HG02571 (cell line): ENCODE data around the gene CDH22.

Source experiments
- ATAC-seq: cut with Tn5 transposase; IDR thresholded peaks from one replicate; pipeline ENCODE4 v1.9.1; 2021; ENCODE audit warnings: mild to moderate bottlenecking, moderate library complexity; ENCODE audit not compliant: unreplicated experiment

The CDH22 gene

DNA sequence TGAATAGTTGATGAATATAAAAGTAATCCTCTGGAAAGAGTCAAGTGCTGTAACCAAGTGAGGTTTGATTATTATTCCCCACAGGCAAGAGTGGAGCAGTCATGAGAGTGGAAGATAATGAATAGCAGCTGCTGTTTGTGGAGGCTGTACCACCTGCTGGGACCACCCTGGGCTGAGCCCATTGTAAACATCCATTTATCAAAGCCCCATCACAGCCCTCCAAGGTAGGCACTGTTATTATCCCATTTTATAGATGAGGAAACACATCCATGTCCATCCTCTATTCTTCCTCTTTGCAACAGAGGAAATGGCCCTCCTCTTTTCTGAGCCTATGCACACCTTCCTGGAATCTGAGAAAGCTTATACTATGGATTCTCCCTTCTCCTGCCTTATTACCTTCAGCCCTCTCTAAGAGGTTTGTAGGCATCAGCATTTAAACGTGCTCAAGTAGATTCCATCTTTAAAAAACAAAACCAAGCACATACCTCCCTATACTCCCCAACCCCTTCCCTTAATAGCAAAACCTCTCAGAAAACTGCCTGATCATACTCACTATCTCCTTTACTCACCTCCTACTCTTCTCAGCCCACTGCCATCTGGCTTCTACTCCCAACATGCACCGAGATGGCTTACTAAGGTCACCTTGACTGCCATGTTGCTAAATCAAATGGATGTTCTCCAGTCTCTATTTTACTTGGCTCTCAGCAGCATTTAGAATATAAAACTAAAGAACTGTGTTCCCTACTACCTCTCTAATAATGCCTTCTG is 37.1 kb downstream of the CDH22 start:
- no peak for ATAC-seq

DNA sequence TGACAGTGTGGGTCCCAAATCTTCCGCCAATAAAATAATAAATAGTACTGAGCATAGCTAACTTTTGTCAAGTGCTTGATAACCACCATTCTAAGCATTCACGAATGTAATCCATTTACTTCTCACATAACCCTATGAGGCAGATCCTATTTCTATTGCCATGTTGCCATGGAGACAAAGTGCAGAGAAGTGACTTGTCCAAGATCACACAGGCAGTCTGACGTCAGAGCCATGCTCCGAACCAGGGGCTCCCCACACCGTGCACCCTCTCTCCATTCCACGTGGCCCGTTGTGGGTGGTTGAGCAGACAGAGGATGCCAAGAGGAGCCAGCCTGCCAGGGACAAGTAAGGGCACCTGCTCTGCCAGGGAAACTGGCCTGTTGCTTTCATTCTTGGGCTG is 38.9 kb downstream of the CDH22 start:
- ATAC-seq, result no peak

DNA sequence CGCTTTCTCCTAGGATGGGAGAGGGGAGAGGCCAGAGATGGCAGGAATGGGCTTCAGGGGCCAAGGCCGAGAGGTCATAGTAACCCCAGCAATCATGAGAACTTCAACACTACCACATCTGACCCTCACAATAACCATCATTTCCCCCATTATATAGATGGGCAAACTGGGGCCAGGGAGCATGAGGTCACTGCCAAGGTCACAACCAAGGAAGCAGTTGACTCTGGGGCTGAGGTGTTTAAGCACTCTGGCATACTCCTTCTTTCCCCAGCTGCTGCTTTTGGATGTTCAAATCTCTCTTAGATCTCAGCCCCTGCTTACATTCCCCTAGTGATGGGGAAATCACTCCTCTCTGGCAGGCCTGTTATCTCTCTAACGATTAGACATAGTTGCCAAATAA is 39.6 kb downstream of the CDH22 start:
- no peak for ATAC-seq

DNA sequence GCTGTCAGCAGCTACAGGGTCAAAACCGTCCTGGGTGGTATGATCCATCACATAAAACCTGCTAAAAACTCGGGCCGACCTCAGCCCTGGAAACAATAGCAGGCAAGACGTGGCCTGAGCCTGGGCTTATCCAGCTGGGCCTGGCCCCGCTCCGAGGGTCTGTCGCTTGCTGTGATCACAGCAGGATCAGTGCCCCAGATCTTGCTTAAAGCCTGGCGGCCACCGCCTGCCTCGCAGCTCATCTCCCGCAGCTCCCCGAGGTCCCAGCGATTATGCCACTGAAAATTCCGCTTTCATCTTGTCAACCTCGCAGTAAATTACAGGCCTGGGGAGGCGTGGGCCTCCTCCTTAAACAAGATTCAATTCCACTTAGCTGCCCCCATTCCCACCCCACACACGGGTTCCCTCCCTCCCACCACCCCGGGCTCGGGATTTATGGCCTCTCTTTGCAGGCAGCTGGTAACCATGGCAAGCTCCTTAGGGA is 40.1 kb downstream of the CDH22 start:
- no peak for ATAC-seq

DNA sequence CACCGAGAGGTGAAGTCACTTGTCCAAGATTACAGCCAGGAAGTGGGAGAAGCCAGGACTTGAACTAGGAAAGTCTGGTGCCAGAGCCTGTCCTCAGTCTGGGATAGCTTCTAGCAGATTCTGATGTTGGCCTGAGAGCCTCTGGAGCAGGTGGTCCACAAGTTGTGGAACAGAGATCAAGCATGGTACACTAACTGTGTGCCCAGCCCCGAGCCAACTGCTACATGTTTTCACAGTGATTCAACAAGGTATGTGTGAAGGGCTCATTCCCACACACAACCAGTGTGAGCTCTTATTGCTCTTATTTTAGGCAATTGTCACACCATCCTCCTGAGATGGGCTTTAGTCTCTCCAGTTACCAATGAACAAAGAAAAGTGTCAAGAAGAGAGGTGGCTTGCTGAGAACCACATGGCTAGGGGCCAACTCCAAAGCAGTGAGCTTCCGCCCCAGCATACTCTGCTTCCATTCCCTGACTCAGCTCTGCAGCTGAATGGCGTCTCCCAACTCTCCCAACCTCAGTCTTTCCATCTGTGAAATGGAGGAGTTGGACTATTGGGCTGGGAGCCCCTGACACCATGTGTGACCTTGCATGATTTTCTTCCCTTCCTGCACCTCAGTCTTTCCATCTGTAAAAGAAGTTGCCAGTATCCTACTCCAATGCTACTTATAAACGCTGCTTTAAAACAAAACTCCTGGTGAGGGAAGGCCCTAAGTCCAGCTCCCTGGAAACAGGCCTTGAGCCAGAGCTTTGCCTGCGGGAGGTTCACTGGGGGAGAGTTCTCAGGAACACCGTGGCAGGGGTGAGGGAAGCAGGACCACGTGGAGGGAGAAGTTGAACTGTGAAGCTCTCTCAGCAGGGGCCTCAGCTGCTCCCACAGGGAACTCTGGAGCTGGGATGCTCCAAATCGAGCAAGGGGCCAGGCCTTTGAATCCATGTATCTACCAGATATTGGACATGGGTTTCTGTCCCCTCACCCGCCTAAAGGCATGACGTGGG is 40.9 kb downstream of the CDH22 start:
- ATAC-seq, result no peak

DNA sequence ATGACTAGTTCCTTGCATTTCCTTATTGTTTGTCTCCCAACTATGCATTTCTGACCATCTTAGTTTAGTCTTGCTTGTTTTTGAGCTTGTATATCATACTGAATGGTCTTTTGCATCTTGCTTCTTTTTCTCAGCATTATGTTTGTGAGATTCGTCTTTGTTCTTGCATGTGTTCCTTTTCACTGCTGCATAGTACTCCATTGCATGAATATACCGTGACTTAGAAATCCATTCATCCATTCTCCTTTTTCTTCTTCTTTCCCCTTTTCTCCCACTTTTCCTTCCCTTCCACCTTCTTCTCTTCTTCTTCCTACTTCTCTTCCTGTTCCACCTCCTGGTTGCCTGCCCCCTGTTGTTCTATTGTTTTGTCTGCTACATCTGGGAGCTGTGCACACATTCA is 42.8 kb downstream of the CDH22 start:
- no peak for ATAC-seq

DNA sequence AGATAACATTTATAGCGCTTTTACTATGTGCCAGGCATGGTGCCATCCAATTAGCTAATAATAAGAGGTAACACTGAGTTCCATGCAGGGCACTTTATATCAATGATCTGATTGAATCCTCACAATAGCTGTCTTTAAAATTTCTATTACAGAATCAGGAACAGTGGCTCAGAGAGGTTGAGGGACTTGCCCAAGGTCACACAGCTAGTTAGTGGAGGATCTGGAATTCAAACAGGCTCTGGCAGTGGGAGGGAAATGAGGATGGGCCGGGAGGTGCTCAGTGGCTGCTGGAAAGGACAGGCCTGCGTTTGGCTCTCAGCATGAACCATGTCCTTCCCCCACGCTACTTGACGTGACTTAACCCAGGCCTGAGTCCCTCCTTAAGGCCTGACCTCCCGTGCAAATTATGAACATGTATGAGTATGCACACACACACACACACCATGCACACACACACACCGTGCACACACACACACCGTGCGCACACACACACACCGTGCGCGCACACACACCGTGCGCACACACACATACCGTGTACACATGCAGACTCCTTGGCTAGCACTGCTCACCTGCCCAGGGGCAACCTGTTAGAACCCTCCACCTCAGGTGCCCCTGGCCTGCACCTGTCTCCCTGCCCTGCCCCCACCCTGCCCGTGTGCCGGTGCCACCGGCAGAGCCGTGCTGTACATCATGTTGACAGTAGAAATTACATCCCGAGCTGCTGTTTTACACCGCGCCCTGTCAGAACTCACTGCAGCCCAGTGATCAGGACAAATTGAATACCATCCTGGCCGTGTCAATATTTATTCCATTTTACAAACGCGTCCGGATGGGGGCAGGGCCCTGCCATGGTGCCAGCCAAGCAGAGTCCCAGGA is 43.7 kb downstream of the CDH22 start:
- no peak for ATAC-seq

DNA sequence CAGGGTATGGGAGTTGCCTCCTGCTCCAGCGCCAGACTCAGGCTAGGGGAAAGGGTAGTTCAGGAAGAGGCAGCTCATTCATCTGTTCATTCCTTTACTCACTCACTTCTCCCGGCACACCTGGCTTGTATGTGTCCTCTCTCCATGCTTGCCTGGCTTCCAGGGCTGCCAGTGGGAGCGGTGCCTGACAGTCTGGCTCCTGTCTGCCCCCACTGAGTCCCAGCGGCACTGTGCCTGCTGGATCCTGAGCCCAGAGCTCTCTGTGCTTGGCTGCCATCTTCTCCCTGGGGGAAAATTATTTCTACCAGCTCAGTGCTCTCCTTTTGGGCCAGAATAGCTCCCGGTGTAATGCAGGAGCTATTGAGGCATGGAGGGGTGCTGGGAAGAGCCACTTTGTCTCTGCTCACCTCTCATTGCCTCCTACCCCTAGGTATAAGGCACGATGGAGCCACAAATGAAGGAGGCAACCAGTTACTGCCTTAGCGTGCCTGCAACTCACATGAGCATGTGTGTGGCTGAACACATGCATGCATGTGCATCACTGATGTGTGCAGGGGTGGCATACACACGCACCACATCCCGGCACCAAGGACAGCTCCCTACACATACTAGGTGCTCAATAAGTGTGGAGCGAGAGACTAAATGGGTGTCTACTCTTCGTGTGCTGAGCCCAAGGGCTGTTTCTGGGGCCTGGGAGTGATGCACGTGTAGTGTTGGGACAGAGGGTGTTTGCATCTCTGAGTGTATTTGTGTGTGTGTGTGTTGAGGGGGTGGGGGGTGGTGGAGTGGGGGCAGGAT is 46.6 kb downstream of the CDH22 start:
- ATAC-seq, result no peak

DNA sequence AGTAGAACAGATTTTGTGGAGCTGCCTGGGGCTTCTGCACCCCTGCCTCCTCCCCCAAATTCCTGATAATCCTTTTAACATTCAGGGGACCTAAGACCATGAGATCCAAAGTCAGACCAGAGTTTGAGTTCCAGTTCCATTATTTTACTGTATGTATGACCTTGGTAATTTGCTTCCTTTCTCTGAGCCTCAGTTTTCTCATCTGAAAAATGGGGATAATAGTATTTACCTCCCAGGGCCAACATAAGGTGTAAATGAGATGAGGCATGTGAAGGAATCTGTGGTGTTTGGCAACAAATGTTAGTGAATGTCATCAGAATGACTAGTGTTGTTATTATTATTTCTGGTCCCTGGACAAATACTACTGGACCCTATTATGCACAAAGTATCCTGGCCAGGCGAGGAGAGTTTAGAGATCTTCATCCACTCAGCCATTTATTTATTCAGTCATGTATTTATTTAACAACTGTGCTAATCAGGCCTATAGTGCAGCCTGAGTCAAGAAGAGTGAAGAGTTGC is 47.3 kb downstream of the CDH22 start:
- ATAC-seq, result no peak

DNA sequence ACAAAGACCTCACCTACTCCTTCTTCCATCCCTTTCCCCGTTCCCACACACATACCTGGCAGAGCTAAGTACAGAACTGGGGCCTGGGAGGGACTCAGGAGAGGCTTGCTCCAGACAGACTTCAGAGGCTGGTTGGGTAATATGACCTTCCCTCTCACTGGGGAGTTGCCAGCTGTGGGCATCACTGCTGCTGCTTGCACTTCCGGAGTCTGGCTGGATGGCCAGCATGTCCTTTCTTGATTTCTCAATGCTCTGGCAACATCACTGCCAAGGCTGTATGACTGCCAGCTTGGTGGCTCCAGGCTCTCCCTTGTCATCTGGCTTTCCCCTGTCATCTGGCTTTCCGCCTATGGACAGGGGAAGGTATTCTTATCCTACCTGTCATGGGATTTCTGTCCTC is 47.8 kb downstream of the CDH22 start:
- ATAC-seq, result no peak

DNA sequence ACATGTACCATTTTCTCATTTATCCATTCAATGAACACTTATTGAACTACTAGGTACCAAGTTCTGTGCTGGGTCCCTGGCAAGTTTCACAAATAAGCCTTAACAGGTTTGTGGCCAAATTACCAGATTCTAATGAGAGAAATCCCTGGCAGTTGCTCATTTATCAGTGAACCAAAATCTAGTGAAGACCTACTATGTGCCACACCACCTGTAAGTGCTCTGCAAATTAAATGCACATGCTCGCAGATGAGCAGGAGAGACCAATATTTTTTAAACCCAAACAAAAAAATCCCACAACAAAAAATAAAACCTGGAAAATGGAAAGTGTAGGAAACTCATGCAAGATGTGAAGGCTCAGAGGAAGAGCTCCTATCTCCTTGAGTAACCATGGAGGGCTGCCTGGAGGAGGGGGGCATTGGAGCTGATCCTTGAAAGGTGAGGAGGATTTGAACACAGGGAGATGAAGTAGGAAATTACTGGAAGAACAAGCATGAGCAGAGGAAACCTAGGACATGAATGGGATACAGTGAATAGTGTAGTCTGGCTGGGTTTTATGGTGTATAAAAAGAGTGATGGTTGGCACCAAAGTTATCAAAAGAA is 48.9 kb downstream of the CDH22 start:
- no peak for ATAC-seq

DNA sequence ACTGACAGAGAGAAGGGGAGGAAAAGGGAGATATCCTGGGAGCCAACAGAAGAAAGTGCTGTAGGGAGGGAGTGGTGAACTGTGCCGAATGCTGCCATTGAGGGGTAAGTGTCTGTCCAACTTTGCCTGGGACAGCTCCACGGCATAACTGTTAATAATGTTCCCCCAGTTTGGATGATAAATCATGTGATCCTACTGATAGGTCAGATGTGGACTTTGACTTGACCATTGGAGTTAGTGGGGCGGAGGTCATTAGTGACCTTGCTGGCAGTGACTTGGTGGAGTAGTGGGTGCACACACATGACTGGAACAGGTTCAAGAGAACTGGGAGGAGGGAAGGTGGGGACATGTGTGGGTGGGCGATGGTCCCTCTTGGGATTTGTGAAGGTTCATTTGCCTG is 50.4 kb downstream of the CDH22 start:
- no peak for ATAC-seq

DNA sequence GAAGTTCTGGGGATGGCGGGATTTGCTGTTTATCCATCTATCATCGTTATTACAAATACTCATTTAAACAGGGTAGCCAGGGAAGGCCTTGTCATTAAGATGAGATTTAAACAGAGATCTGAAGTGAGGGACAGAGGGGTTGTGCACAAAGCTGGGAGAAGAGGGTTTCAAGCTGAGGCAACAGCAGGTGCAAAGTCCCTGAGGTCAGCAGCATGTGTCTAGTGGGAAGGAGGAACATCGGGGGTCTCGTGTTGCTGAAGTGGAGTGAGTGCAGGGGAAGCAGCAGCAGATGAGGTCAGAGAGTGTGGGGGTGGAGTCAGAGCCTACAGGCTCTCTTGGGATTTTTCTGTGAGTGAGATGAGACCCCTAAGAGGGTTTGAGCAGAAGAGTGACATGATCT is 52.0 kb downstream of the CDH22 start:
- no peak for ATAC-seq

DNA sequence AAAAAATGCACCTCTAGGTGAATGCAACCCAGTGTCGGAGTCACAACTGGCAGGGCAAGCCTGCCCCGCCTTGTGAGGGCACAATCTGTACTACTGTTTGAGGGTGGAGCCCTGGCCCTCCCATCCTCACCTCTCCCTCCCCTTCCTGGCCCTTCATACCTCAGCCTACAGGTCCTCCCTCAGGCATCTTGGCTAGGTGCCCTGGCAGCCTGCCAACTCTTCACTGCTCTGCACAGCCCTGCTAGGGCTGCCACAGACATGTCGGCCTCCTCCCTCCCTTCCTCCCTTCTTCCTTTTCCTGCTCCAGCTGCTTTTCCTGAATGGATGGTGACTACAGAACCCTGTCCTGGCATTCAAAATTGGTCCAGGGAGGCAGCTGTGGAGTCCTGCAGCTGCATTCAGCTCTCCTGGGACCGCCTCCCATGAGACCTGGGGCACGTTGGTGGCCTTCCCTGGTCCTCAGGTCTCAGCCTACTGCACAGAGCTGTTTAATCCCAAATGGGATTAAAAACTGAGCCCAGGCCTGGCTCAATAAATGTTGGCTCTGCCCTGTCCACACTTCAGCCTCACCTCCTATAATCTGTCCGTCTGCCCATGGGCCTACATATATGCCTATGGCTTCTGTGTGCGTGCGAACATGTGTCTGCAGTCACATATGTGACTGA is 52.7 kb downstream of the CDH22 start:
- no peak for ATAC-seq

DNA sequence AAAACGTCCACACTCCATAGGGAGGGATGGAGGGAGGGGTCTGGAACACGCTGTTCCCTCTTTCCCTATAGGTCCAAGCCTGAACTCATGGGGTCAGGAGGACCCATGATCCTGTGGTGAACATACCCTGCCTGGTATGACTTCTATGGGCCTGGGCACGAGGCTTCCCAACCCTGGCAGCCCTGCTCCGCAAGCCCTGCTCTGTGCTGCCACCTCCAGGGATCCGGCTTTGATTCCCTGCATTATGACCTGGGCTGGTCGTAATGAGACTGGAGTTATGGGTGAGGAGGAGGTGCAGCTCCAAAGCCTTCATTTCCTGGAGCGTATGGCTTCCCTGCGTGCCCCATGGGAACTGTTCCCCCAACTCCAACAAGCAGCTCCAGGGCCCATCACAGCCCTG is 54.9 kb downstream of the CDH22 start:
- ATAC-seq, result no peak

DNA sequence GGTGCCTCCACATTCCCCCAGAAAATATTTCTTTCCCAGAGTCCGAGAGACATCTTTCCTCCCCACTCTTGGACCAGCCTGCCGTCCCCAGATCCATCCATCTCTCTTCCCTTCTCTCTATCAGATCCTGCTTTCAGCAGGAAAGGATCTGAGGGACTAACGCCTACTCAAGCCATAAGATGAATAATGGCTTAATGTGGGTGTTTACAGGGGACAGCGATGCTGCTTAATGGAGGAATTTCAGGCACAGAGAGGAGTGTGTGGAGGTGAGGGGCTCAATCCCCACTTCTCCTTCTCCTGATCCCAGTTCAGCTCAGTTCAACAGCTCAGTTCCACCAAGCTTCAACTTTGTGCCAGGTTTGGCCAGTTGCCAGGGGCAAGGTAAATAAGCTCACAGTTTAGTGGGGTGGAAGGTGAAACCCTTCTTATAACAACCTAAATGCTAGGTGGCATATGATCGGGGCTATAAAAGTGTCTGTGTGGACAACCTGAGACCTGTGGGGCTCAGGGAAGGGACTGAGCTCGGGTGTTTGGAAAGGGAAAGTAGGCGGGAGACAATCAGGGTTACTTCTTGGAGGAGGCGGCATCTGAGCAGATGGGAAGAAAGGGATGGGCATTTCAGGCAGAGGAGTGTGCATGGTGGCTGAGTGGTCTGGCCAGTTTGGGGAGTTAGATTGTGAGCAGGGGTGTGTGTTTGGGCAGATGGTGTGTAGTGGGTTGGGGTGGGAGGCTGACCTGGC is 55.8 kb downstream of the CDH22 start:
- no peak for ATAC-seq

DNA sequence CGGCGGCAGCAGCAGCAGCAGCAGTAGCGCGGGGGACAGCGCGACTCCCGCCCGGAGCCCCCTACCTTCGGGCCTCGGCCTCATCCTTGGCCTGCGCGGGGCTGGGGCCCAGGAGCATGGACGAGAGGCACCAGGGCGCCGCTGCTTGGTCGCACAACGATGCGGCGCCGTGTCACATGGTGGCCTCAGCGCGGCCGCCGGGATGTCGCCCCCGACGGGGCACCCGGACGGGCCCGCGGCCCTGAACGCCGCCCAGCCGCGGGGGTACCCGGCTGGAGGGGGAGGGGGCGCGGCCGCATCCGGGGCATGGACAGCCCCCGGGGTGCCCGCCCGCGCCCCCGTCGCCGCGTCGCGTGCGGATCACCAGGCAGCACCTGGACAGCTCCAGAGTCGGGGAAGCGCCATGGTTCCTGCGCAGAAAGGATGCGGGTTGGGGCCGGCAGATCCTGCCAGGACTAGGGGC is 57.1 kb downstream of the CDH22 start:
- ATAC-seq, result no peak

DNA sequence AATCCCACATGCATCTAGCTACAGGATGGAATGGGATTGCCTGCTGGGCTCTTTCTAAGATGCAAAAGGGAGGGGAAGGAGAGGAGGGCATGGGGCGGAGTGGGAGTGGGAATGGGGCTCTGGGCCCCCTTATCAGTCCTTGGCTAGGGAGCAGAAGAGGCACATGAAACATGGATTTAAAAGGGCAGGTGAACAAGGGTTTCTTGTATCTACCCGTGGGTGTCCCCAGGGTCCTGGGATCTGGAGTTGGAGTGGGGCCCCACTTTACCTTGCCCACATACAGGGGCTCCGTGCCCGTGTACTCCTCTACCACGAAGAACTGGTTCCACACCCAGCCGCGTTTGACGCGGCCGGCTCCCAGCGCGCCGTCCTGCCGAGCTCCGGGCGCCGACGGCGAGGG is 57.5 kb downstream of the CDH22 start:
- no peak for ATAC-seq
